OCI-LY1 (cell line): ENCODE measurements around the gene SLC22A3.

Source experiments
- H2AFZ ChIP-seq: fragments of 200-600 bp; sonication (generic), shearing (Covaris generic); 2 replicates; pipeline ENCODE4 v1.6.0; 2014; ENCODE audit warnings: antibody characterized with exemption, mild to moderate bottlenecking, low read length
- H3F3A ChIP-seq: fragments of 200-600 bp; sonication (generic), shearing (Covaris generic); 2 replicates; pipeline ENCODE4 v1.6.0; 2014; ENCODE audit warnings: mild to moderate bottlenecking, antibody characterized with exemption, low read length, moderate library complexity; ENCODE audit not compliant: insufficient read depth
- H3K27ac ChIP-seq: fragments of 200-600 bp; sonication (generic); 2 replicates; pipeline ENCODE4 v1.5.1; 2014; ENCODE audit warnings: low read length, mixed run types, mild to moderate bottlenecking, low read depth; ENCODE audit not compliant: poor library complexity, severe bottlenecking
- H3K27me3 ChIP-seq: fragments of 200-600 bp; sonication (generic); 2 replicates; pipeline ENCODE4 v1.6.0; 2014; ENCODE audit warnings: antibody characterized with exemption, mild to moderate bottlenecking, low read length, moderate library complexity; ENCODE audit not compliant: insufficient read depth
- H3K36me3 ChIP-seq: fragments of 200-600 bp; sonication (generic); 2 replicates; pipeline ENCODE4 v1.6.1; 2014; ENCODE audit warnings: mild to moderate bottlenecking, antibody characterized with exemption, low read length, moderate library complexity, mixed read lengths; ENCODE audit not compliant: insufficient read depth
- H3K4me1 ChIP-seq: fragments of 200-600 bp; sonication (generic); 2 replicates; pipeline ENCODE4 v1.5.1; 2014; ENCODE audit warnings: mild to moderate bottlenecking, low read length, moderate library complexity; ENCODE audit not compliant: insufficient read depth, severe bottlenecking
- H3K4me2 ChIP-seq: fragments of 200-600 bp; sonication (generic), shearing (Covaris generic); 2 replicates; pipeline ENCODE4 v1.6.1; 2014; ENCODE audit warnings: low read length
- H3K4me3 ChIP-seq: fragments of 200-600 bp; sonication (generic); 2 replicates; pipeline ENCODE4 v1.5.1; 2014; ENCODE audit warnings: low read length, low read depth, mild to moderate bottlenecking, mixed read lengths; ENCODE audit not compliant: poor library complexity, severe bottlenecking
- H3K79me2 ChIP-seq: fragments of 200-600 bp; shearing (Covaris generic); 2 replicates; pipeline ENCODE4 v1.6.1; 2016; ENCODE audit warnings: mixed run types, low read length, mixed read lengths; ENCODE audit not compliant: insufficient read depth
- H3K9ac ChIP-seq: fragments of 200-600 bp; sonication (generic), shearing (Covaris generic); 2 replicates; pipeline ENCODE4 v1.6.1; 2014; ENCODE audit warnings: mild to moderate bottlenecking, low read length, mixed read lengths
- H3K9me2 ChIP-seq: fragments of 200-600 bp; sonication (generic), shearing (Covaris generic); 2 replicates; pipeline ENCODE4 v1.6.1; 2014; ENCODE audit warnings: low read depth, mild to moderate bottlenecking, low read length, mixed read lengths
- H3K9me3 ChIP-seq: fragments of 200-600 bp; shearing (Covaris generic); 2 replicates; pipeline ENCODE4 v1.6.1; 2014; ENCODE audit warnings: low read length, mixed read lengths
- H4K20me1 ChIP-seq: fragments of 200-600 bp; sonication (generic), shearing (Covaris generic); 2 replicates; pipeline ENCODE4 v1.6.0; 2016; ENCODE audit warnings: mild to moderate bottlenecking, low read length; ENCODE audit not compliant: insufficient read depth
- EZH2 ChIP-seq: fragments of 200-600 bp; sonication (generic), shearing (Covaris generic); IDR thresholded peaks from 2 replicates; pipeline ENCODE4 v1.8.0; 2017; ENCODE audit warnings: borderline replicate concordance, mixed run types, mild to moderate bottlenecking, antibody characterized with exemption, low read length, moderate library complexity, mixed read lengths
- TF ChIP-seq, protein P1 (sequence below): fragments of 200-600 bp; sonication (generic), shearing (Covaris generic); IDR thresholded peaks from 2 replicates; pipeline ENCODE4 v1.5.1; 2017; ENCODE audit warnings: mild to moderate bottlenecking, antibody characterized with exemption, low read length, moderate library complexity, mixed read lengths

SLC22A3 gene

DNA sequence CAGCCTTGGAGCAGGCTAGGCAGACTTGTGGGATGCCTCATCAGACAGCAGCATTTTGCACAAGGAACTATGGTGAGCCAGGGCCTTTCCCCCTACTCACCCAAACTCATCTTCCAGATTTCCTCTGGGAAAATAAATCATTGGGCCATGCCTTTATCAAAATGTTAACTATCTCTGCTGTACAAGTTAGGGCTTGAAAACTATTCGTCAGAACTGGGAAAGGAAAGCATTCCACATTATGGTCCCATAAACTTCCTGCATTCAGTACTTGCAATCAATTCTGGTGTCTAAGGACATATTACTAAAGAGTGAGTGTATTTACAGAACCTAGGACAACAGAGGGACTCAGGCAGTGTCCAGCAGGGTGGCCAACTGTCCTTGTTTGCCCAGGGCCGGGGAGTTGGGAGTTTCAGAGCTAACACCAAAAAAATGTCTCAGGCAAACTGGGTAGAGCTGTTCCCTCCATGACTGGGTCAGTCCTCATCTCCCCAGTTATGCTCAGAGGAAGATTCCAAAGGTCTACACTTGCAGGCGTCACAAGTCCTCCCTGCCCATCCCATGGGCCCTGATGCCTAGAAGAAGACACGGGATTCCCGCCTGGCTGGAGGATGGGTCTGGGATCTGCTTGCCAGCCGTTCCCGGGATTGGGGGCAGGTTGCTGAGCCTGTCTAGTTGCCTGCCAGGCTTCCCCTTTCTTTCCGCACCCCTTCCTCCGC is 72.2 kb downstream of the SLC22A3 start:
- Histone ChIP-seq H3K36me3 (no peaks in the 10 kb centered on the region), H3F3A (no peaks in the 10 kb centered on the region), H3K4me1 (no peaks in the 10 kb centered on the region), H3K9me3 (no peaks in the 10 kb centered on the region), H3K4me3 (no peak overlapping the region), H3K79me2 (no peaks in the 10 kb centered on the region), H3K9me2 (no peaks in the 10 kb centered on the region), H3K27me3 (no peaks in the 10 kb centered on the region), H4K20me1 (no peaks in the 10 kb centered on the region), H3K27ac (no peak overlapping the region), H3K9ac (no peak overlapping the region), H2AFZ (no peak overlapping the region), H3K4me2 (no peak overlapping the region)
- TF ChIP-seq, protein P1, sequence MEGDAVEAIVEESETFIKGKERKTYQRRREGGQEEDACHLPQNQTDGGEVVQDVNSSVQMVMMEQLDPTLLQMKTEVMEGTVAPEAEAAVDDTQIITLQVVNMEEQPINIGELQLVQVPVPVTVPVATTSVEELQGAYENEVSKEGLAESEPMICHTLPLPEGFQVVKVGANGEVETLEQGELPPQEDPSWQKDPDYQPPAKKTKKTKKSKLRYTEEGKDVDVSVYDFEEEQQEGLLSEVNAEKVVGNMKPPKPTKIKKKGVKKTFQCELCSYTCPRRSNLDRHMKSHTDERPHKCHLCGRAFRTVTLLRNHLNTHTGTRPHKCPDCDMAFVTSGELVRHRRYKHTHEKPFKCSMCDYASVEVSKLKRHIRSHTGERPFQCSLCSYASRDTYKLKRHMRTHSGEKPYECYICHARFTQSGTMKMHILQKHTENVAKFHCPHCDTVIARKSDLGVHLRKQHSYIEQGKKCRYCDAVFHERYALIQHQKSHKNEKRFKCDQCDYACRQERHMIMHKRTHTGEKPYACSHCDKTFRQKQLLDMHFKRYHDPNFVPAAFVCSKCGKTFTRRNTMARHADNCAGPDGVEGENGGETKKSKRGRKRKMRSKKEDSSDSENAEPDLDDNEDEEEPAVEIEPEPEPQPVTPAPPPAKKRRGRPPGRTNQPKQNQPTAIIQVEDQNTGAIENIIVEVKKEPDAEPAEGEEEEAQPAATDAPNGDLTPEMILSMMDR = no peak
- no peak for TF ChIP-seq EZH2

DNA sequence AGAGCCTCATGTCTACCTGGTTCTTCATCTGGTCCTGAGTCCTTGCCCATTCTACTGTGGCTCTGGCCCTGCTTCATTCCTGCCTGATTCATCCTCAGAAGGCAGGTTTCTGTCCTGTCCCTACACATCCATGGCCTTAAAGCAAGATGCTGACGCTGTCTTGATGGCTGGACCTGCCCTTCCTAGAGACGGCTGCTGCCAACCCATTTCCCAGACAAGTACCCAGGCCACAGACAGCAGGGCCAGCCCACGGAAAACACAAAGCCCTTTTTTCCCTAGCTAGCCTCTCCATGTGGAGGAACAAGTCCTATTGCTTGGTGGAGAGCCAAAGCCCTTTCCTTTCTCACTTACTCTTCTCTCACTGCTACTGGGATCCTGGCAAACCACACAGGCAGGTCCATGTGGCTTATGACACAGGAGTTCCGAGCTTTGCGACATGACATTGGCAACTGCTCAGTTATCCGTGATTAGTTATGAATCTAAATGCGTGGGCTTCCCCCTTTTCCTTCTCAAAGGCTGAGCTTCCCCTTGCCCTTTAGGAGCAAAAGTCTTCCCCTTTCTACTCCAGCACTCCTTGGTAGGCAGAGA is 72.9 kb downstream of the SLC22A3 start:
- Histone ChIP-seq H3K27ac (no peak overlapping the region), H3K4me2 (no peak overlapping the region), H3K36me3 (no peaks in the 10 kb centered on the region), H3K9ac (no peak overlapping the region), H3K9me3 (no peaks in the 10 kb centered on the region), H4K20me1 (no peaks in the 10 kb centered on the region), H3K79me2 (no peaks in the 10 kb centered on the region), H3K4me3 (no peak overlapping the region), H2AFZ (no peak overlapping the region), H3F3A (no peaks in the 10 kb centered on the region), H3K9me2 (no peaks in the 10 kb centered on the region), H3K27me3 (no peaks in the 10 kb centered on the region), H3K4me1 (no peaks in the 10 kb centered on the region)
- no peak for TF ChIP-seq EZH2
- TF ChIP-seq, protein P1 = no peak

DNA sequence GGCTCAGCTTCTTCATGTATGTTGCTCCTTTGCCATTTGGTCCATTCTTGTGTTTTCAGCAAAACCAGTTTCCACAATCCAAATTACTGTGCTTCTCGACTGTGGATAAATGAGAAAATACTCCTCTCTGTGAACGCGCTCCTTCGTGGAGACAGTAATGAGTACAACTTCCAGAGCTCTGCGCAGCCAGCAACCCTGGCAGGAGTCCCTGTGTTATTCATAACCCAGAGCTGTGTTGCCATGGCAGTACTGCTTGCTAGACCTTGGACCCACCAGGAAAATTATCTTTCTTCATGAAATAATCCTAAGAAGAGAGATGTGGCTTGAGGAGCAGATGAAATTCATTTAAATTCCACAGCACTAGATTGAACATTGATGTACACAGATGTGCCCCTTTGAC is 73.7 kb downstream of the SLC22A3 start:
- TF ChIP-seq EZH2 = no peak
- TF ChIP-seq, protein P1 = no peak
- no peaks in the 10 kb centered on the region for H3K4me1 ChIP-seq

More for the DNA sequence above, 73.7 kb downstream of the SLC22A3 start:
- Histone ChIP-seq H3K79me2 (no peaks in the 10 kb centered on the region), H4K20me1 (no peaks in the 10 kb centered on the region), H3K9me3 (no peaks in the 10 kb centered on the region), H3K36me3 (no peaks in the 10 kb centered on the region), H2AFZ (no peak overlapping the region), H3F3A (no peaks in the 10 kb centered on the region), H3K4me3 (no peak overlapping the region), H3K9me2 (no peaks in the 10 kb centered on the region), H3K9ac (no peak overlapping the region), H3K27me3 (no peaks in the 10 kb centered on the region), H3K4me2 (no peak overlapping the region), H3K27ac (no peak overlapping the region)
